ENCODE results near the gene BARD1.
A peak's percentile ranks its signal among the peaks of the same experiment; 100 is the strongest.
"Not testable (repeated sequence)": the region's sequence is repeated elsewhere in the genome, so short reads cannot be mapped to it uniquely, and the experiment has no call there.

The BARD1 gene

GRCh38 chr2:214695789-214696188 is 113.7 kb downstream of the BARD1 start:
- Histone ChIP-seq H2AK5ac (ENCODE audit: low read length, severe bottlenecking) (no peak overlapping the region), H4K8ac (ENCODE audit: low read length) (no peak overlapping the region), H3K36me3 (ENCODE audit: control insufficient read depth in 1 of 2, insufficient read depth in 2 of 2, low read depth in 1 of 2, low read length in 2 of 2) (no peaks in the 10 kb centered on the region), H3K4me1 (ENCODE audit: control insufficient read depth, insufficient read depth, low read depth, low read length) (peaks cover 2% of the 10 kb centered on the region), H2BK15ac (ENCODE audit: low read depth, poor library complexity, severe bottlenecking) (no peak overlapping the region), H4K91ac (ENCODE audit: low read length) (no peak overlapping the region), H3K27ac (ENCODE audit: low read length, poor library complexity, severe bottlenecking) (no peak overlapping the region), H3K27me3 (ENCODE audit: control insufficient read depth in 1 of 2, insufficient read depth in 1 of 2, low read length in 2 of 2) (no peaks in the 10 kb centered on the region), H2BK12ac (ENCODE audit: low read length in 2 of 2) (no peak overlapping the region), H3K4me2 (ENCODE audit: low read length, poor library complexity, severe bottlenecking) (no peak overlapping the region), H3K9me3 (ENCODE audit: control insufficient read depth, low read length) (peaks cover 8% of the 10 kb centered on the region), H2AFZ (ENCODE audit: low read depth, low read length) (no peak overlapping the region), H2BK5ac (ENCODE audit: low read depth, low read length, poor library complexity, severe bottlenecking) (no peak overlapping the region), H3K4ac (ENCODE audit: low read depth in 1 of 2, low read length in 2 of 2) (no peak overlapping the region), H2BK120ac (ENCODE audit: low read depth, low read length) (no peak overlapping the region), H3K9ac (ENCODE audit: low read length) (no peak overlapping the region), H3K18ac (ENCODE audit: low read depth in 1 of 2, low read length in 2 of 2) (no peak overlapping the region), H3K14ac (ENCODE audit: low read length in 2 of 2) (no peak overlapping the region), H3K23ac (ENCODE audit: low read length in 2 of 2) (no peak overlapping the region), H3K4me3 (ENCODE audit: insufficient read depth in 1 of 2, low read depth in 1 of 2, low read length in 2 of 2) (no peak overlapping the region), H3K79me1 (replicated peaks; ENCODE audit: low read length, poor library complexity, severe bottlenecking) (no peaks in the 10 kb centered on the region)
- DNase-seq = no peak
- 90% methylated on average over 1 of the region's 1 CpG for WGBS

DNA sequence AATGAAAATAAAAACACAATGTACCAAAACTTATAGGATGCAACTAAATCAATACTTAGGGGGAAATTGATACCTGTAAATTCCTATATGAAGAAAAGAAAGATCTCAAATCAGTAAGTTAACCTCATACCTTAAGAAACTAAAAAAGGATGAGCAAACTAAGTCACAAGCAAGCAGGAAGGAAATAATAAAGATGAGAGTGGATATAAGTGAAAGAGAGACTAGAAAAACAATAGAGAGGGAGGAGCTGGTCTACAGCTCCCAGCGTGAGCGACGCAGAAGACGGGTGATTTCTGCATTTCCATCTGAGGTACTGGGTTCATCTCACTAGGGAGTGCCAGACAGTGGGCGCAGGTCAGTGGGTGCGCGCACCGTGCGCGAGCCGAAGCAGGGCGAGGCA is 125.9 kb downstream of the BARD1 start:
- H4K91ac ChIP-seq (ENCODE audit: low read length); H3K4me1 ChIP-seq (ENCODE audit: control insufficient read depth, insufficient read depth, low read depth, low read length); H3K4me2 ChIP-seq (ENCODE audit: low read length, poor library complexity, severe bottlenecking); H2BK120ac ChIP-seq (ENCODE audit: low read depth, low read length); H3K14ac ChIP-seq (ENCODE audit: low read length in 2 of 2); DNase-seq; H2BK12ac ChIP-seq (ENCODE audit: low read length in 2 of 2); H2AFZ ChIP-seq (ENCODE audit: low read depth, low read length); H3K79me1 ChIP-seq (replicated peaks; ENCODE audit: low read length, poor library complexity, severe bottlenecking); H3K27ac ChIP-seq (ENCODE audit: low read length, poor library complexity, severe bottlenecking); H3K27me3 ChIP-seq (ENCODE audit: control insufficient read depth in 1 of 2, insufficient read depth in 1 of 2, low read length in 2 of 2); H3K36me3 ChIP-seq (ENCODE audit: control insufficient read depth in 1 of 2, insufficient read depth in 2 of 2, low read depth in 1 of 2, low read length in 2 of 2); H2BK5ac ChIP-seq (ENCODE audit: low read depth, low read length, poor library complexity, severe bottlenecking); H3K4ac ChIP-seq (ENCODE audit: low read depth in 1 of 2, low read length in 2 of 2); H4K8ac ChIP-seq (ENCODE audit: low read length); H3K18ac ChIP-seq (ENCODE audit: low read depth in 1 of 2, low read length in 2 of 2); H3K23ac ChIP-seq (ENCODE audit: low read length in 2 of 2); H2BK15ac ChIP-seq (ENCODE audit: low read depth, poor library complexity, severe bottlenecking); H3K9me3 ChIP-seq (ENCODE audit: control insufficient read depth, low read length); H2AK5ac ChIP-seq (ENCODE audit: low read length, severe bottlenecking): not testable (repeated sequence)
- WGBS = 0% methylated on average over 3 of the region's 12 CpGs
- peak overlapping the region in 1 of 2 experiments; percentile 66 for H3K4me3 ChIP-seq (ENCODE audit: insufficient read depth in 1 of 2, low read depth in 1 of 2, low read length in 2 of 2)
- peak overlapping the region; percentile 59 for H3K9ac ChIP-seq (ENCODE audit: low read length)

- Histone ChIP-seq H4K8ac (ENCODE audit: low read length) (no peak overlapping the region), H3K36me3 (ENCODE audit: control insufficient read depth in 1 of 2, insufficient read depth in 2 of 2, low read depth in 1 of 2, low read length in 2 of 2) (no peaks in the 10 kb centered on the region), H2BK12ac (ENCODE audit: low read length in 2 of 2) (no peak overlapping the region), H2BK15ac (ENCODE audit: low read depth, poor library complexity, severe bottlenecking) (no peak overlapping the region), H3K14ac (ENCODE audit: low read length in 2 of 2) (no peak overlapping the region), H3K4me1 (ENCODE audit: control insufficient read depth, insufficient read depth, low read depth, low read length) (no peaks in the 10 kb centered on the region), H3K18ac (ENCODE audit: low read depth in 1 of 2, low read length in 2 of 2) (no peak overlapping the region), H3K4me3 (ENCODE audit: insufficient read depth in 1 of 2, low read depth in 1 of 2, low read length in 2 of 2) (no peak overlapping the region), H4K91ac (ENCODE audit: low read length) (no peak overlapping the region), H3K4ac (ENCODE audit: low read depth in 1 of 2, low read length in 2 of 2) (no peak overlapping the region), H3K9ac (ENCODE audit: low read length) (no peak overlapping the region), H2BK5ac (ENCODE audit: low read depth, low read length, poor library complexity, severe bottlenecking) (no peak overlapping the region), H3K27ac (ENCODE audit: low read length, poor library complexity, severe bottlenecking) (no peak overlapping the region), H3K23ac (ENCODE audit: low read length in 2 of 2) (no peak overlapping the region), H2AK5ac (ENCODE audit: low read length, severe bottlenecking) (no peak overlapping the region), H2BK120ac (ENCODE audit: low read depth, low read length) (no peak overlapping the region), H2AFZ (ENCODE audit: low read depth, low read length) (no peak overlapping the region), H3K27me3 (ENCODE audit: control insufficient read depth in 1 of 2, insufficient read depth in 1 of 2, low read length in 2 of 2) (no peaks in the 10 kb centered on the region), H3K79me1 (replicated peaks; ENCODE audit: low read length, poor library complexity, severe bottlenecking) (no peaks in the 10 kb centered on the region), H3K4me2 (ENCODE audit: low read length, poor library complexity, severe bottlenecking) (no peak overlapping the region), H3K9me3 (ENCODE audit: control insufficient read depth, low read length) (peaks cover 4% of the 10 kb centered on the region)
- WGBS = 100% methylated on average over 1 of the region's 1 CpG
- DNase-seq = no peak
These were observed 129.7 kb downstream of the BARD1 start for GRCh38 chr2:214679736-214680135.

DNA sequence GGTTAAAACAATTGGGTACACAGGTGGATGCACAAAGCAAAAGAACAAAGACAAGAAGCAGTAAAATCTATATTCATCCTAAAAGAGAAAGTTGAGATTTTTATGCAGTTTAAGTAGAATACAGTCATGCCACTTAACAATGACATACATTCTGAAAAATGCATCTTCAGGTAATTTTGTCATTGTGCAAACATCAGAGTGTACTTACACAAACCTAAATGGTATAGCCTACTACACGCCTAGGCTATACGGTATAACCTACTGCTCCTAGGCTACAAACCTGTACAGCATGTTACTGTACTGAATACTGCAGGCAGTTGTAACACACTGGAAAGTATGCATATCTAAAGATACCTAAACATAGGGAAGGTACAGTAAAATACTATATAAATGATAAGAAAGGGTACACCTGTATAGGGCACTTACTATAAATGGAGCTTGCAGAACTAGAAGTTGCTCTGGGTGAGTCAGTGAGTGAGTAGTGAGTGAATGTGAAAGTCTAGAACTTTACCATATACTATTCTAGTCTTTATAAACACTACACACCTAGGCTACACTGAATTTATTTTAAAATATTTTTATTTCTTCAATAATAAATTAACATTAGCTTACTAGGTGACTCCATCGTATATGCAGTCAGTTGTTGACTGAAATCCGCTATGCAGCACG is 132.9 kb downstream of the BARD1 start:
- no peak for DNase-seq
- Histone ChIP-seq H3K14ac (ENCODE audit: low read length in 2 of 2) (no peak overlapping the region), H2BK12ac (ENCODE audit: low read length in 2 of 2) (no peak overlapping the region), H2BK5ac (ENCODE audit: low read depth, low read length, poor library complexity, severe bottlenecking) (no peak overlapping the region), H3K4me1 (ENCODE audit: control insufficient read depth, insufficient read depth, low read depth, low read length) (no peaks in the 10 kb centered on the region), H3K27me3 (ENCODE audit: control insufficient read depth in 1 of 2, insufficient read depth in 1 of 2, low read length in 2 of 2) (no peaks in the 10 kb centered on the region), H2AK5ac (ENCODE audit: low read length, severe bottlenecking) (no peak overlapping the region), H2BK15ac (ENCODE audit: low read depth, poor library complexity, severe bottlenecking) (no peak overlapping the region), H4K8ac (ENCODE audit: low read length) (no peak overlapping the region), H2BK120ac (ENCODE audit: low read depth, low read length) (no peak overlapping the region), H3K9me3 (ENCODE audit: control insufficient read depth, low read length) (peaks cover 4% of the 10 kb centered on the region), H3K4me2 (ENCODE audit: low read length, poor library complexity, severe bottlenecking) (no peak overlapping the region), H2AFZ (ENCODE audit: low read depth, low read length) (no peak overlapping the region), H4K91ac (ENCODE audit: low read length) (no peak overlapping the region), H3K23ac (ENCODE audit: low read length in 2 of 2) (no peak overlapping the region), H3K4ac (ENCODE audit: low read depth in 1 of 2, low read length in 2 of 2) (no peak overlapping the region), H3K18ac (ENCODE audit: low read depth in 1 of 2, low read length in 2 of 2) (no peak overlapping the region), H3K4me3 (ENCODE audit: insufficient read depth in 1 of 2, low read depth in 1 of 2, low read length in 2 of 2) (no peak overlapping the region), H3K27ac (ENCODE audit: low read length, poor library complexity, severe bottlenecking) (no peak overlapping the region), H3K79me1 (replicated peaks; ENCODE audit: low read length, poor library complexity, severe bottlenecking) (no peaks in the 10 kb centered on the region), H3K36me3 (ENCODE audit: control insufficient read depth in 1 of 2, insufficient read depth in 2 of 2, low read depth in 1 of 2, low read length in 2 of 2) (no peaks in the 10 kb centered on the region), H3K9ac (ENCODE audit: low read length) (no peak overlapping the region)
- 88% methylated on average over 2 of the region's 5 CpGs for WGBS

Data from mesenchymal stem cell (in vitro differentiated cells and primary cell).